GM19238 (cell line): Measurements from ENCODE around the gene NUP210L.
"Not testable (repeated sequence)": the region's sequence is repeated elsewhere in the genome, so short reads cannot be mapped to it uniquely, and the experiment has no call there.

Source experiments
- DNase-seq: peaks from one replicate; pipeline ENCODE4 v3.0.0; 2011; ENCODE audit warnings: low spot score; ENCODE audit not compliant: insufficient read length

Gene NUP210L

GRCh38 chr1:153995202-153995601 lies 159.7 kb downstream of the NUP210L start:
- DNase-seq = no peak

GRCh38 chr1:153991806-153992205 lies 163.1 kb downstream of the NUP210L start:
- DNase-seq = no peak

GRCh38 chr1:153991151-153991630 lies 163.7 kb downstream of the NUP210L start:
- no peak for DNase-seq

GRCh38 chr1:153990468-153991150 lies 164.3 kb downstream of the NUP210L start, which contains the start of gene RPS27:
Gene RPS27, plus strand, starts transcription at chr1:153990762. Its CDS starts 35 bp downstream, at chr1:153990797.
- DNase-seq = peak; percentile 79

DNA sequence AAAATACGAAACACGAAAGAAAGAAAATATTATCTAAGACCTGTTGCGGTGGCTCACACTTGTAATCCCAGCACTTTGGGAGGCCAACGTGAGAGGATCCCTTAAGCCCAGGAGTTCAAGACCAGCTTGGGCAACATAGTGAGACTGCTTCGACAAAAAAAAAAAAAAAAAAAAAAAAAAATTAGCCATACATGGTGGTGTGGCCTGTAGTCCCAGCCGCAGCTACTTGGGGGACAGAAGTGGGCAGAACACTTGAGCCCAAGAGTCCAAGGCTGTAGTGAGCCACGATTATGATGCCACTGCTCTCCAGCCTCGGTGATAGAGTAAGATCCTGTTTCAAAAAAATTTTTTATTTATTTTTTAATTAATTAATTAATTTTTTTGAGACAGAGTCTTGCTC lies 167.3 kb downstream of the NUP210L start:
- no peak for DNase-seq

- no peak for DNase-seq
Measured at GRCh38 chr1:153985941-153986761, 168.7 kb downstream of the NUP210L start, which contains the start of gene RAB13. Gene RAB13, minus strand, starts transcription at chr1:153986339. Its CDS starts 103 bp downstream, at chr1:153986236.

- no peak for DNase-seq
Measured at GRCh38 chr1:153985341-153985912, 169.4 kb downstream of the NUP210L start.

- DNase-seq = no peak
Measured at GRCh38 chr1:153984123-153984894, 170.6 kb downstream of the NUP210L start.

DNA sequence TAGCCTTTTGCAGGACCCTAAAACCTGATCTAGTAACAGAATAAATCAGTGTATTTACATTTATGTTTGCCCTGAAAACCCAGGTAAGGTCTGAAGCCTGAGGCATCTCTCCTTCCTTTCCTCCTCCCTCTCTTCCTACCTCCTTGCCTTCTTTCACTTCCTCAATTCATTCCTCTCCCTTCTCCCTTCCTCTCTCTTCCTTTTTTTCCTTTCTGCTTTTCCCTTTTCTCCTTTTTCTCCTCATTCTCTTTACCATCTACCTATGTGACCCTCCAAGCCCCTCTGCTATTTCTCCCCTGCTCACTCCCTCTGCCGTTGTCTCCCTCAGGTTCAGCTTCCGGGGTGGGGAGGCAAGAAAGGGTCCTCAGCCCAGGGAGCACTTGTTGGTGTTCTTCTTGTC lies 173.1 kb downstream of the NUP210L start:
- DNase-seq = not testable (repeated sequence)

DNA sequence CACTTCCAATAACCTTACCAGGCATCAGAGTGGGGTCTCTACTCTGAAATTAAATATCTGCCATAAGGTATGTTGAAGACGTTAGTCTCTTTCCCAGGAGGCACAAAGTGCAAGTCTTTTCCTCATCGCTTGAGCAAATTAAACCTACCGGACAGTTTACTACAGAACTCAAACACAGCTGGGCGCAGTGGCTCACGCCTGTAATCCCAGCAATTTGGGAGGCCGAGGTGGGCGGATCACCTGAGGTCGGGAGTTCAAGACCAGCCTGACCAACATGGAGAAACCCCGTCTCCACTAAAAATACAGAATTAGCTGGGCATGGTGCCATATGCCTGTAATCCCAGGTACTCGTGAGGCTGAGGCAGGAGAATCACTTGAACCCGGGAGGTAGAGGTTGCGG lies 175.8 kb downstream of the NUP210L start:
- DNase-seq = not testable (repeated sequence)

DNA sequence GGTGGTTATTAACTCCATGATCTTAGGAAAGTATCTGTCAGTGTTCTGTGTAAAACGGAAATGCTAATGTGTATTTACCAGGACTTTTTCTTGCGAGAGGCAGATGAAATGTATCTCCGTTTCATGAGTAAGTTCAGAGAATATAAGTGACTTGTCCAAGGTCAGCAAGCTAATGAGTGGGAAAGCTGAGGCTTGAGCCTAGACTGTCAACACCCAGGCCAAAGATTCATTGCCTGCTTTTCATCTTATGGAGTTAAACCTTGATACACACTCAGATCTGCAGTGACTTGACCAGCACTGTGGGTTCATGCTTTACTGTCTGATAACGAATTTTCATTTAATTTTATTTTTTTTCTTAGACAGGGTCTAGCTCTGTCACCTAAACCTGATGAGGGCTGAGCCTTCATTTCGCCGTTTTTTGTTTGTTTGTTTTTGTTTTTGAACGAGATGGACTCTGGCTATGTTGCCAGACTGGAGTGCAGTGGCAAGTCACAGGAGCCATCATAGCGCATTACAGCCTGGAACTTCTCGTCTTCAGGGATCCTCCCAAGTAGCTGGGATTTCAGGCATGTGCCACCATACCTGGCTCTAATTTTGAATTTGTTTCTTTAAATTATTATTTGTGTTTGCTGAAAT lies 176.5 kb downstream of the NUP210L start:
- no peak for DNase-seq

DNA sequence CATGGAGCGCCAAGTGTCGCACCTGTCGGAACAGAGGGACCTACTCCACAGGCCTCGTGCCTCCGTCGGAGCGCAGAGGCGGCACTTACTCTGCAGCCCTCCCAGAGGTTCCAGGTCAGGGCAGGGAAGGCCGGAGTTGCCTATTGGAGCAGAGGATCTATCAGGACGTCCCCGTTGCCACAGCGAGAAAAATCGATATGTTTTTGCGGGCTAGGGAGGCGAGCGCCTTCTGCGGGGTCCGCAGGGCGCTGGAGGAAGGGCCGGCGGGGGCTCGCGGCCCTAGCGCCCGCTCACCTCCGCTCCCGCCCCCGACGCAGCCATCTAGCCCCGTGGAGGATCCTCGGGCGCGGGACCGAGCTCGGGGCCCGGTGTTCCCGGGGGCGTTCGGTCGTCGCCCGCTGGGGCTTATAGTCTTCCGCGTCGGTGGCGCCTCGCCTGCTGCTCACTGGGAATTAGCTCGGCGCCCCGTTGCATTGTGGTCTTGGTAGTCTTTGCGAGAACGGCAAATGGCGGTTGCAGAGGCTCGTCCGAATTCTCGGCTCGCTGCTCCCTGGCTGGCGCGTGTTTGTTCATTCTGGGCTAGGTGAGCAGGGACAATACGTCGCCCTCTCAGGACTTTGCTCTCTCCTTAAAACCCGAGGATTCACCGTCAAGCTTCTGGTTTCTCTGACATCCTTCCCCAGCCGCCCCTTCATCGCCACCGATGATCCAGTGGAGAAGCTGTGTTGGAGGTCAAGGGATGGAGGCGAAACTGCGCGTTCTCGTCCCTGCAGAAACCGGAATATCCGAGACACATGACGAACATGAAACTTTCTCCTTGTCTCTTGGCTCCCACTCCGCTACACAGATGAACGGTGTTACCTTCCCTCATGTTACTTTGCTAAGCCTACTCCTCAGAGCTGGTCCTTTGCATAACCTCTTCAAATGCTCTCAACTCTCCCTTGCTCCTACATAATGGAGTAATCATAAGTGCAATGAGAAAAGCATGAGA lies 177.3 kb downstream of the NUP210L start, which contains the start of gene JTB:
JTB (minus strand) TSS at position 425 of the 991 bp plus-strand sequence; CDS start at position 3, 422 bp downstream.
- DNase-seq = peak; percentile 81

DNA sequence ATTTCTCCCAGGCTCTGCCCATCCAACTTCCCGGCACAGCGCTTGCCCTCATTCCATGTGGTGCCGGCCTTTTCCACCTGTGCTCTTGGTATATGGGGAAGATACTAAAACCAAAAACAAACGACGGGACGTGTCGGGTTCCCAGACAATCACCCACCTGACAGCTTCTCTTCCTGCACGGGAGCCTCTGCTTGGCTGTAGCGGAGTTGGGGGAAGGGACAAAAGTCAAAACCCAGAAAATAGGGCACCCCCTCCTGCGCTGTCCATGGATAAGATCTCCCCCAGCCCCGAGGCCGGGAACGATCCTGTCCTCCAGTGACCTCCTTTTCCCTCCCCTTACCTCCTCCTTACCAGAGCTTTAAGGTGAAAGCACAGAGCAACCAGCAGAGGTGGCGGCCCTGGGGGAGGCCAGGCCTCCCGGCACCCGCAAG lies 178.0 kb downstream of the NUP210L start:
- DNase-seq = no peak

DNA sequence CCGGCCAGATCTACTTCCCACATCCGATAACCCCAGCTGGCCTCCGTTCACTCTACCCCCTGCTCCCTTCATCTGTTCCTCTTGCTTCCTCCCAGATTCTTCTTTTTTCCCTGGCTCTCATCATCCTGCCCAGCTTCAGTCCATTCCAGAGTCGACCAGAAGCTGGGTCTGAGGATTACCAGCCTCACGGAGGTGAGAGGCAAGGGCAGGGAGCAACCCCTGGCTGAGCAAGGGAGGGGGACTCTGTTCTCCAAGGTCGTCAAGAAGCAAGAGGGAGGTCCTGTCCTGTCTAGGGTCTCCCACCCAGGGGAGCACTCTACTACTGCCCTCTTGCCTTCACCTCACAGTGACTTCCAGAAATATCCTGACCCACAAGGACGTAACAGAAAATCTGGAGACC lies 181.3 kb downstream of the NUP210L start:
- DNase-seq = no peak

GRCh38 chr1:153973071-153973470 lies 181.8 kb downstream of the NUP210L start:
- no peak for DNase-seq

- DNase-seq = no peak
Measured at GRCh38 chr1:153970346-153970745, 184.5 kb downstream of the NUP210L start.

DNA sequence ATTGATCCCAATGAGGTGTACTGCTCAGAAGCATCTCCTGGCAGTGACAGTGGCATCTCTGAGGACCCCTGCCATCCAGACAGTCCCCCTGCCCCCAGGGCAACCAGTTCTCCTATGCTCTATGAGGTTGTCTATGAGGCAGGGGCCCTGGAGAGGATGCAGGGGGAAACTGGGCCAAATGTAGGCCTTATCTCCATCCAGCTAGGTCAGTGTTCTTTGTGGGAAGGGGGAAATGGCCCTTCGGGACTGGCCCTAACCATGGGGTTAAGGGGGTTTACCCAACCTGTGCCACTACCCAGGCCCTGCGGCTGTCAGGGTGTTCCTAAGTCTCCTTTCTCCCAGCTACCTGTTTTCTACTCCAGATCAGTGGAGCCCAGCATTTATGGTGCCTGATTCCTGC lies 185.9 kb downstream of the NUP210L start:
- no peak for DNase-seq

- no peak for DNase-seq
Measured at GRCh38 chr1:153968408-153968807, 186.5 kb downstream of the NUP210L start.

GRCh38 chr1:153968000-153968363 lies 186.9 kb downstream of the NUP210L start:
- DNase-seq = no peak
